NT2/D1 (cell line): ENCODE results near the gene OPRD1.

ENCODE experiments used
- SUZ12 ChIP-seq: IDR thresholded peaks from 2 replicates; pipeline ENCODE4 v1.6.1; 2011; ENCODE audit not compliant: insufficient read length, insufficient read depth; ENCODE audit errors: extremely low read depth
- ZNF274 ChIP-seq: IDR thresholded peaks from 2 replicates; pipeline ENCODE4 v1.6.1; 2011; ENCODE audit warnings: mild to moderate bottlenecking, low read depth, low read length

- no peak for TF ChIP-seq SUZ12
- no peak for TF ChIP-seq ZNF274
Observed at GRCh38 chr1:28812669-28813468, 899 bp downstream of the OPRD1 start.
